BLaER1 treated with 17β-estradiol and CSF1 and Interleukin-3, amounts not matched to agents 10 nM and 100 nM (cell line): ENCODE data around the gene CD22.
A peak's percentile ranks its signal among the peaks of the same experiment; 100 is the strongest.

ENCODE experiments used
- H3K27ac ChIP-seq, 11 experiments: shearing (Covaris generic); formaldehyde crosslinking; 2 replicates each; pipeline ENCODE4 v1.8.1; 2022
- H3K27me3 ChIP-seq, 11 experiments: shearing (Covaris generic); formaldehyde crosslinking; 2 replicates each; pipeline ENCODE4 v1.8.1; 2022
- H3K36me3 ChIP-seq, 11 experiments: shearing (Covaris generic); formaldehyde crosslinking; 2 replicates each; pipeline ENCODE4 v1.8.1; 2022
- H3K4me1 ChIP-seq, 10 experiments: shearing (Covaris generic); formaldehyde crosslinking; 2 replicates each; pipeline ENCODE4 v1.8.1; 2022
- H3K4me2 ChIP-seq, 11 experiments: shearing (Covaris generic); formaldehyde crosslinking; 2 replicates each; pipeline ENCODE4 v1.8.1; 2022
- H3K4me3 ChIP-seq, 10 experiments: shearing (Covaris generic); formaldehyde crosslinking; 2 replicates each; pipeline ENCODE4 v1.8.1; 2022
- H3K9ac ChIP-seq, 11 experiments: shearing (Covaris generic); formaldehyde crosslinking; 2 replicates each; pipeline ENCODE4 v1.8.1; 2022
- H3K9me3 ChIP-seq, 11 experiments: shearing (Covaris generic); formaldehyde crosslinking; replicated peaks in 1 of 11; 2 replicates each; pipeline ENCODE4 v1.8.1; 2022
- H4K20me1 ChIP-seq, 11 experiments: shearing (Covaris generic); formaldehyde crosslinking; 2 replicates each; pipeline ENCODE4 v1.8.1; 2022
- Cebpa-rat ChIP-seq, 11 experiments: shearing (Covaris generic); IDR thresholded peaks; 2 replicates each; pipeline ENCODE4 v1.8.1; 2022

CD22 gene

DNA sequence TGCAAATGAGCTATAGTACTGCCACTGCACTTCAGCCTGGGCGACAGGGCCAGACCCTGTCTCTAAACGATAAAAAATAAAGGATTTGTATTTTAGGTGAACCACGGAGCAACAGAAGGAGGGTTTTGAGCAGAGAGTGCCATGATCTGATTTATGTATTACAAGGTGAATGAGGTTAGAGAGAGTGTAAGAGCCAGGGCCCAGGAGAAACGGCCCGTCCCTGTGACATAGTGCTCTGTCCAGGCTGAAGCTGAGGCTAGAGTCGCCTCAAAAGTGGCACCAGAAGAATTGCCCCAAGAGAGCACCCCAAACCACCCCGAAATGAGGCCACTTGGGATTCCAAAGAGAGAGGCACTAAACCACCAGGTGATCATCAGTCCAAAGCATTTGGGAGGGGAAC is 20.1 kb upstream of the CD22 start:
- Histone ChIP-seq H3K4me1 (peaks cover 92 to 99% (median 98%) of the 10 kb centered on the region in 10 experiments), H3K9me3 (no peaks in the 10 kb centered on the region), H3K4me2 (peak overlapping the region; percentile 82 to 97 (median 89); a peak in 21 of 22 replicates), H3K27me3 (no peaks in the 10 kb centered on the region), H4K20me1 (no peaks in the 10 kb centered on the region), H3K4me3 (no peak overlapping the region), H3K36me3 (no peaks in the 10 kb centered on the region), H3K27ac (peak overlapping the region in 8 of 11 experiments; percentile 57 to 85 (median 78); a peak in 12 of 22 replicates), H3K9ac (peak overlapping the region in 2 of 11 experiments; percentile 69 to 73; a peak in 3 of 22 replicates)
- no peak for TF ChIP-seq Cebpa-rat (IDR thresholded peaks at IDR 0.05)

DNA sequence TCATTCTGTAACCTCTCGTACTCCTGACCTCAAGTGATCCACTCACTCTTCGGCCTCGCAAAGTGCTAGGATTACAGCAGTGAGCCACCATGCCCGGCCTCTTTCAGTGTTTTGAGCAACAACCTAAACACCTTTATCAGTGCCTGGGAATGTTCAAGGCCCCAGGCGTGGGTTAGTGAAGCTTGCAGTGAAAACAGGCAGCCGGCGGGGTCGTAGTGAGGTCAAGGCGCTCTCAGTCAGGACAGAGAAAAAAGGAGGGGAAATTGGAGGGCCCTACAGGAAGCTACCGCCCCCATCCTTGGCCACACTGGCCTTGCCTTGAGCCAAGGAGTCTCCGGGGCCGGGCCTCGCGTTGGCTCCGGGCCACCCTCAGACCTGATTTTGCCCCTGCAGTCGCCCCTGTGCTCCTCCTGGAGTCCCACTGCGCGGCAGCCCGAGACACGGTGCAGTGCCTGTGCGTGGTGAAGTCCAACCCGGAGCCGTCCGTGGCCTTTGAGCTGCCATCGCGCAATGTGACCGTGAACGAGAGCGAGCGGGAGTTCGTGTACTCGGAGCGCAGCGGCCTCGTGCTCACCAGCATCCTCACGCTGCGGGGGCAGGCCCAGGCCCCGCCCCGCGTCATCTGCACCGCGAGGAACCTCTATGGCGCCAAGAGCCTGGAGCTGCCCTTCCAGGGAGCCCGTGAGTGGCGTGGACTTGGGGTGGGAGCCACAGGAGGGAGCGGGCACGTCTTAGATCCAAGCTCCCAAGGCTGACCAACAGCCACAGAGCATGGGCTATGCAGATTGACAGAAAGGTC is 19.3 kb upstream of the CD22 start:
- Histone ChIP-seq H3K36me3 (no peaks in the 10 kb centered on the region), H3K4me3 (peak overlapping the region in 1 of 10 experiments; percentile 28; a peak in 3 of 20 replicates), H3K27me3 (no peaks in the 10 kb centered on the region), H3K9me3 (no peaks in the 10 kb centered on the region), H3K27ac (peak overlapping the region in 10 of 11 experiments; percentile 30 to 85 (median 77); a peak in 20 of 22 replicates), H3K9ac (peak overlapping the region in 10 of 11 experiments; percentile 24 to 73 (median 46); a peak in 17 of 22 replicates), H3K4me1 (peaks cover 96 to 99% (median 98%) of the 10 kb centered on the region in 10 experiments), H3K4me2 (peak overlapping the region; percentile 82 to 97 (median 89)), H4K20me1 (no peaks in the 10 kb centered on the region)
- TF ChIP-seq Cebpa-rat (IDR thresholded peaks at IDR 0.05), result no peak

DNA sequence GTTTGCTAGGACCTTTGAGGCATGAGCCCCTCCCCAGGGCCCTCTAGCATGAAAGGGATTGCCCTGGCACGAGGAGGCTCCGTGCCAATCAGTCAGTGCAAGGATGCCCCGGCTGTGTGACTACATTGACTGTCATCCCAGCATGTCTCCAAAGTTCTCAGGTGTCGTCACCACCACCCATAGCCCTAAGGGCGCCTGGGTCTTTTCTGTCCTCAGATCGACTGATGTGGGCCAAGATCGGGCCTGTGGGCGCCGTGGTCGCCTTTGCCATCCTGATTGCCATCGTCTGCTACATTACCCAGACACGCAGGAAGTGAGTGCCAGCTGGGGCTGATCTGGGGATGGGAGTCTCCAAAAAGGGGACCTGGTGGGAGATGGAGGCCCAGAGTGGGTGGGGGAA is 18.7 kb upstream of the CD22 start:
- Histone ChIP-seq H3K4me1 (peaks cover 96 to 99% (median 98%) of the 10 kb centered on the region in 10 experiments), H3K36me3 (no peaks in the 10 kb centered on the region), H3K27ac (peak overlapping the region in 10 of 11 experiments; percentile 30 to 85 (median 77); a peak in 19 of 22 replicates), H3K4me3 (0 out of 20 replicates have a peak overlapping the region, but pooled peaks of 1 of the 10 experiments have one; percentile 28), H4K20me1 (no peaks in the 10 kb centered on the region), H3K4me2 (peak overlapping the region; percentile 82 to 97 (median 89)), H3K9ac (peak overlapping the region in 8 of 11 experiments; percentile 24 to 73 (median 58); a peak in 12 of 22 replicates), H3K27me3 (no peaks in the 10 kb centered on the region), H3K9me3 (no peaks in the 10 kb centered on the region)
- TF ChIP-seq Cebpa-rat (IDR thresholded peaks at IDR 0.05), result peak in 2 of 11 experiments; percentile 57 to 73; a peak in 3 of 22 replicates

DNA sequence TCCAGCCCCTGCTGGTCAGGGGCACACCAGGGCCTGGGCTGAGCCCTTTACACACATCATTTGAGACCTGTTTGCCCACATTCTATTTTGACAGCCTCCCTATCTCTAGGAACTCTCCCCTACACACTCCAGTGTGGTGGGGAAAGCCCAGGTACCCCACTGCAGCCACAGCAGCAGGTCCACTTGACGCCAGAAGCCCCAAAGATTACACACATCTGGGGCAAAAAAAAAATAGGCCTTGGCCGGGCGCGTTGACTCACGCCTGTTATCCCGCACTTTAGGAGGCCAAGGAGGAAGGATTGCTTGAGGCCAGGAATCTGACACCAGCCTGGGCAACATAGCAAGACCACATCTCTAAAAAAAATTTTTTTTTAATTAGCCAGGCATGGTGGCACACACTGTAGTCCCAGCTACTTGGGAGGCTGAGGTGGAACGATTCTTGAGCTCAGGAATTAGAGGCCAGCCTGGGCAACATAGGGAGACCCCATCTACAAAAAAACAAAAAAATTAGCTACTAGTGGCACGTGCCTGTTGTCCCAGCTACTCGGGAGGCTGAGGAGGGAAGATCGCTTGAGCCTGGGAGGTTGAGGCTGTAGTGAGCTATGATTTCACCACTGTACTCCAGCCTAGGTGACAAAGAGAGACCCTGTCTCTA is 18.0 kb upstream of the CD22 start:
- H3K9ac ChIP-seq, result peak overlapping the region; percentile 7 to 73 (median 67); a peak in 15 of 22 replicates
- H3K4me3 ChIP-seq, result no peak overlapping the region
- no peaks in the 10 kb centered on the region for H3K36me3 ChIP-seq
- H3K4me2 ChIP-seq, result peak overlapping the region; percentile 82 to 97 (median 89)
- peak overlapping the region in 10 of 11 experiments; percentile 57 to 85 (median 77); a peak in 19 of 22 replicates for H3K27ac ChIP-seq
- no peak for TF ChIP-seq Cebpa-rat (IDR thresholded peaks at IDR 0.05)
- no peaks in the 10 kb centered on the region for H3K9me3 ChIP-seq
- no peaks in the 10 kb centered on the region for H3K27me3 ChIP-seq
- H3K4me1 ChIP-seq, result peaks cover 97 to 99% (median 99%) of the 10 kb centered on the region in 10 experiments
- no peaks in the 10 kb centered on the region for H4K20me1 ChIP-seq

DNA sequence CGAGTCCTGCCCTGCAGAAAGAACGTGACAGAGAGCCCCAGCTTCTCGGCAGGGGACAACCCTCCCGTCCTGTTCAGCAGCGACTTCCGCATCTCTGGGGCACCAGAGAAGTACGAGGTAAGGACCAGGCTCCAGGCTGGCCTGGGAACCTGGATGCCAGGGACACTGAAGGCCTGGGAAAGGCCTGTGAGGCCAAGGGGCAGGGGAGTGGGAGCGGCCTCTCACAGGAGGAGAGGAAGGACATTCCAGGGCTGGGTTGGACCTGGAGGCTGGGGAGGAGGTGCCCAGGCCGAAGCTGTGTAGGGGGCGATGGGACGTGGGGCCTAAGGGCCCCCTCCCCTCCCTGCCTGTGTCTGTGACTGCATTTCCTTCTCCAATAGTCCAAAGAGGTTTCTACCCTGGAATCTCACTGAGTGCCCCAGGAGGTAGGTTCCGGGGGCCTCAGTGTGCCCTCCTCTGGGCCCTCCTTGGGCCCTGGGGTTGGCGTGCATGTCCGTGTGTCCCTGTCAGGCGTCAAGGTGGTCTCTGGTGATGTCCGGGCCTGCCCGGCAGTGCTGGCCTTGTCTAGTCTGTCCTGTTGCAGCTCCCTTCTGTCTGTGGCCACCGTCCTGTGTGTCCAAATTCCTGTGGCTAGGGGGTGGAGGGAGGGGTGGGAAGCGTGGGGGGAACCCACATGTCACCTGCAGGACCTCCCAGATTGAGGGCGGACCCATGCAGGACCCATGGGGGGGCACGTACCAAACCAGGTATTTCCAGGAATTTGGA is 16.9 kb upstream of the CD22 start:
- Histone ChIP-seq H3K4me3 (peak overlapping the region in 5 of 10 experiments; percentile 14 to 18 (median 15); a peak in 6 of 20 replicates), H3K36me3 (no peaks in the 10 kb centered on the region), H3K4me1 (peaks cover 98 to 100% (median 100%) of the 10 kb centered on the region in 10 experiments), H3K4me2 (peak overlapping the region; percentile 82 to 97 (median 89)), H3K27ac (peak overlapping the region; percentile 25 to 85 (median 77); a peak in 21 of 22 replicates), H3K9ac (peak overlapping the region; percentile 7 to 73 (median 67); a peak in 20 of 22 replicates), H3K27me3 (no peaks in the 10 kb centered on the region), H4K20me1 (no peaks in the 10 kb centered on the region), H3K9me3 (no peaks in the 10 kb centered on the region)
- TF ChIP-seq Cebpa-rat (IDR thresholded peaks at IDR 0.05), result no peak

DNA sequence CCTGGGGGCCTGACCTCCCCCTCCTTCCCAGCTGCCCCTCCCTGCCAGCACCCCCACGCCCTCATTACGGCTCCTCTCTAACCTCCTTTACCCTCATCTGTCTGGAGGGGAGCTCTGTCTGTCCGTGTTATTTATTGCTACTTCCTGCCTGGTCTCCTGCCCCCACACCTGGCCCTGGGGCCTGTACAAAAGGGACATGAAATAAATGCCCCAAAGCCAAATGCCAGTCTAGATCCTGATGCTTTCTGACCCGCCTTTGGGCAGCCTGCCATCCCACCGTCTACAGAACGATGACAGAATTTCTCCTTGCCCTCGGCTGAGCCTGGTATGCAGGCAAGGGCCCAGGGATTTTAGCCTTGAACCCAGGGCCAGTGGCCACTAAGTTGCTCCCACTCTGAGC is 15.4 kb upstream of the CD22 start:
- no peak overlapping the region for H3K4me3 ChIP-seq
- peak overlapping the region; percentile 82 to 97 (median 89) for H3K4me2 ChIP-seq
- H3K27me3 ChIP-seq, result no peaks in the 10 kb centered on the region
- peak overlapping the region; percentile 7 to 85 (median 53); a peak in 20 of 22 replicates for H3K27ac ChIP-seq
- H4K20me1 ChIP-seq, result no peaks in the 10 kb centered on the region
- TF ChIP-seq Cebpa-rat (IDR thresholded peaks at IDR 0.05), result no peak
- no peaks in the 10 kb centered on the region for H3K36me3 ChIP-seq
- H3K4me1 ChIP-seq, result peaks cover 98 to 100% (median 100%) of the 10 kb centered on the region in 10 experiments
- H3K9me3 ChIP-seq, result no peaks in the 10 kb centered on the region
- H3K9ac ChIP-seq, result peak overlapping the region; percentile 9 to 69 (median 47); a peak in 19 of 22 replicates

DNA sequence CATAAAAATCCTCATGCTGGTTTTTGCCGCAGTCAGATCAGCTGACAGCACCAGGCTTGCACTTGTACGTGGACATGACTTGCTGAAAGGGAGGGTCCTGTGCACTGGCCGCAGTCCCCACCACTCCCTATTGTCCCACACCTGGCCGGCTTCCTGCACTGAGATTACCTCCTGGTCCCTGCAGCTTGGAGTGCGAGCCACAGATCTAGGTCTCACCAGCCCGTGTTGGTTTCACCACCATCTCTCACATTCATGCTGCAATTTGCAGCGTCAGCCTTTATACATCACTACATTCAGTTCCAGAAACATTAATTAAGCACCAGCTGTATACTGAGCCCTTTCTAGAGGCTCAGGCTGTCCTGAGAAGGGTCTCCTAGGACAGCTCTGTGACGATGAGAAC is 15.0 kb upstream of the CD22 start:
- no peak overlapping the region for H3K4me3 ChIP-seq
- H3K9me3 ChIP-seq, result no peaks in the 10 kb centered on the region
- H4K20me1 ChIP-seq, result no peaks in the 10 kb centered on the region
- TF ChIP-seq Cebpa-rat (IDR thresholded peaks at IDR 0.05), result no peak
- H3K4me1 ChIP-seq, result peaks cover 98 to 100% (median 100%) of the 10 kb centered on the region in 10 experiments
- H3K27ac ChIP-seq, result peak overlapping the region in 7 of 11 experiments; percentile 42 to 85 (median 72); a peak in 11 of 22 replicates
- H3K27me3 ChIP-seq, result no peaks in the 10 kb centered on the region
- H3K9ac ChIP-seq, result peak overlapping the region in 9 of 11 experiments; percentile 9 to 69 (median 50); a peak in 9 of 22 replicates
- H3K36me3 ChIP-seq, result no peaks in the 10 kb centered on the region
- peak overlapping the region; percentile 82 to 97 (median 89) for H3K4me2 ChIP-seq

DNA sequence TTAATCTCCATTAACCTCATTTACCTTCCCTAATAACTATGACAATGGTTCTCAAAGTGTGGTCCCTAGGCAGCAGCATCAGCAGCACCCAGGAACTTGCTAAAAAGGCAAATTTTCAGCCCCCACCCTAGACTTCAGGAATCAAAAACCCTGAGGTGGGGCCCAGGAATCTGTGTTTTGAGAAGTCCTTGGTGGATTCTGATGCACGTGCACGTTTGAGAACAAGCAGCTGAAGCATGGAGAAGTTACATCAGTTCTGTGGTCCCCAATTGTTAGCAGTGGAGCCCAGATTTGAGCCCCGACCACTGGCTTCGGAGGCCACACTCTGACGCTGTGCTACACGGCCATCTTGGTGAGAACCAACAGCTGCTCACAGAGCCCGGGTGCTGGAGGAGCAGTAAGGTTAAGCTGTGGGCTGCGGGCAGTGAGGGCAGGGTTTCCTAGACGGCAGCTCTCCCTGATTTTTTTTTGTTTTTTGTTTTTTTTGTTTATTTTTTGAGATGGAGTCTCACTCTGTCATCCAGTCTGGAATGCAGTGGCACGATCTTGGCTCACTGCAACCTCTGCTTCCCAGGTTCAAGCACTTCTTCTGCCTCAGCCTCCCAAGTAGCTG is 14.0 kb upstream of the CD22 start:
- H3K9me3 ChIP-seq, result no peaks in the 10 kb centered on the region
- H3K27ac ChIP-seq, result peak overlapping the region in 5 of 11 experiments; percentile 20 to 95 (median 81); a peak in 8 of 22 replicates
- no peak overlapping the region for H3K4me3 ChIP-seq
- H3K27me3 ChIP-seq, result no peaks in the 10 kb centered on the region
- TF ChIP-seq Cebpa-rat (IDR thresholded peaks at IDR 0.05), result no peak
- peaks cover 97 to 100% (median 100%) of the 10 kb centered on the region in 10 experiments for H3K4me1 ChIP-seq
- peak overlapping the region; percentile 15 to 94 (median 59); a peak in 20 of 22 replicates for H3K4me2 ChIP-seq
- no peaks in the 10 kb centered on the region for H4K20me1 ChIP-seq
- H3K9ac ChIP-seq, result peak overlapping the region in 4 of 11 experiments; percentile 2 to 34 (median 23); a peak in 3 of 22 replicates
- no peaks in the 10 kb centered on the region for H3K36me3 ChIP-seq
